Heart left ventricle (tissue), 16 donors: Measurements from ENCODE around the gene LEFTY2. TPM values are rescaled to one million over a fixed set of nuclear protein-coding genes. Genes with fewer than 3 reads are reported as not detected.

Experiments used
- ATAC-seq, 4 donors: fragments of 200-7000 bp; cut with Tn5 transposase; one replicate each; pipeline ENCODE4 v1.9.1; 2020 to 2022; ENCODE audit warnings: moderate library complexity in 4 of 4, mild to moderate bottlenecking in 3 of 4, moderate number of reproducible peaks in 1 of 4
- DNase-seq, 5 donors: peaks; one replicate each; pipeline ENCODE4 v3.0.0-alpha.2; 2020
- H3K27ac ChIP-seq, 12 donors: fragments of 200-600 bp; sonication (generic) in 4 of 12; one replicate each; pipeline versions ENCODE4 v1.5.0 to v1.8.0; 2016 to 2022; ENCODE audit warnings: mild to moderate bottlenecking in 2 of 12
- H3K27me3 ChIP-seq, 9 donors: fragments of 200-600 bp; sonication (generic) in 2 of 9; one replicate each; pipeline versions ENCODE4 v1.5.1 to v1.8.0; 2016 to 2022; ENCODE audit warnings: mild to moderate bottlenecking in 3 of 9
- H3K36me3 ChIP-seq, 9 donors: fragments of 200-600 bp; sonication (generic) in 2 of 9; one replicate each; pipeline versions ENCODE4 v1.5.0 to v1.8.0; 2018 to 2022; ENCODE audit warnings: mild to moderate bottlenecking in 2 of 9
- H3K4me1 ChIP-seq, 12 donors: fragments of 200-600 bp; sonication (generic) in 4 of 12; one replicate each; pipeline versions ENCODE4 v1.5.0 to v1.8.0; 2016 to 2022; ENCODE audit warnings: mild to moderate bottlenecking in 3 of 12
- H3K4me3 ChIP-seq, 12 donors: fragments of 200-600 bp; sonication (generic) in 4 of 12; one replicate each; pipeline versions ENCODE4 v1.5.0 to v1.8.0; 2017 to 2022; ENCODE audit warnings: mild to moderate bottlenecking in 9 of 12, moderate library complexity in 4 of 12
- H3K9me3 ChIP-seq, 12 donors: fragments of 200-600 bp; sonication (generic) in 4 of 12; one replicate each; pipeline versions ENCODE4 v1.5.0 to v1.8.0; 2016 to 2022; ENCODE audit warnings: mild to moderate bottlenecking in 1 of 12
- POLR2A ChIP-seq, 2 donors: fragments of 450-650 bp; IDR thresholded peaks; one replicate each; pipeline ENCODE4 v1.6.1; 2017; ENCODE audit warnings: antibody characterized with exemption in 2 of 2, mild to moderate bottlenecking in 2 of 2, moderate library complexity in 2 of 2
- WGBS, 4 donors: extraction: QIAGEN DNeasy Blood & Tissue Kit in 2 of 4; methylation state at CpG; one replicate each; pipeline versions ENCODE4 v1.1.5 to v1.1.7; 2013 to 2018; 5-methylcytosine and 5-hydroxymethylcytosine counted together
- intact Hi-C, 10 donors: fragments of 100-400 bp; cut with DNase I; formaldehyde crosslinking; loops; one replicate each; pipeline versions ENCODE4 v1.11.1 to v1.14.2; 2022
- long read RNA-seq, 3 donors: library from polyadenylated mRNA; unstranded; transcript quantifications; one replicate each; pipeline ENCODE4 v2.0.0, GENCODE V29; 2020 to 2021
- polyA plus RNA-seq, 2 donors: library from polyadenylated mRNA; stranded (reverse); fragments of 200-250 nt; gene quantifications; one replicate each; pipeline ENCODE4 v1.2.3, GENCODE V29; 2013
- total RNA-seq, 9 donors: library from RNA; depleted of rRNA in 2 of 9; stranded (reverse); fragments of >200 nt in 2 of 9; fragmentation: NEBNext Ultra II Directional in 3 of 9; extraction: Animal tissue kit (Norgen Biotek cat#: 25700) in 3 of 9; gene quantifications; one replicate each; pipeline versions ENCODE4 v1.1.0 to v1.2.4, GENCODE V29; 2016 to 2023
- TF ChIP-seq, protein P1 (sequence below), 12 donors: fragments of 200-600 bp; sonication (generic) in 4 of 12; IDR thresholded peaks; one replicate each; pipeline versions ENCODE4 v1.5.0 to v1.8.0; 2018 to 2022; ENCODE audit warnings: antibody characterized with exemption in 12 of 12, mild to moderate bottlenecking in 5 of 12
- donor health status: ischemic (EF 13 %, LVEDD 7.1; RV severe dilation, severe dysfunction).
- donor health status: healthy with polysubstance abuse.
- donor health status: DM: no; HTN: yes; CAD: no.
- donor health status: DM: no; HTN: no; CAD: no.
- donor health status: ischemic (EF 25% LVEDD 6.9; RV normal size, moderate dysfunction).
- donor health status: ischemic (EF 25% LVEDD 5.7; RV mildly dilated, moderate dysfunction).
- donor health status: healthy.
- donor health status: DM: yes; HTN: yes; CAD: no.
- donor health status: ischemic (EF 35%, LVEDD 5.7; RV mildly dilated, moderate dysfunction).
- donor health status: nonischemic (EF 11% LVEDD 7.7; RV severe dilation, severe dysfunction).
- donor health status: DM: yes; HTN: yes; CAD: no.
- donor health status: PGD.
- donor health status: ischemic (EF 29% LVEDD 5.4; RV normal size, mild dysfunction).
- donor health status: nonischemic (EF 23%, LVEDD 6.1; RV moderate dilation, normal function).

The LEFTY2 gene, protein sequence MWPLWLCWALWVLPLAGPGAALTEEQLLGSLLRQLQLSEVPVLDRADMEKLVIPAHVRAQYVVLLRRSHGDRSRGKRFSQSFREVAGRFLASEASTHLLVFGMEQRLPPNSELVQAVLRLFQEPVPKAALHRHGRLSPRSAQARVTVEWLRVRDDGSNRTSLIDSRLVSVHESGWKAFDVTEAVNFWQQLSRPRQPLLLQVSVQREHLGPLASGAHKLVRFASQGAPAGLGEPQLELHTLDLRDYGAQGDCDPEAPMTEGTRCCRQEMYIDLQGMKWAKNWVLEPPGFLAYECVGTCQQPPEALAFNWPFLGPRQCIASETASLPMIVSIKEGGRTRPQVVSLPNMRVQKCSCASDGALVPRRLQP
- total RNA-seq: 1 to 10 TPM in 1 of 9 donors, under 1 TPM in 7, not detected in 1; 0.14 to 1.8 (median 0.51) TPM
- polyA plus RNA-seq: under 1 TPM; 0.11 to 0.22 TPM
- long read RNA-seq, donor 1: 0 reads
- long read RNA-seq, donor 2: 0 reads
- long read RNA-seq, donor 3, partial matches to known transcripts: 0 of 1 reads
- long read RNA-seq, donor 3, other reads (novel, unspliced or antisense): 0 of 1 reads

DNA sequence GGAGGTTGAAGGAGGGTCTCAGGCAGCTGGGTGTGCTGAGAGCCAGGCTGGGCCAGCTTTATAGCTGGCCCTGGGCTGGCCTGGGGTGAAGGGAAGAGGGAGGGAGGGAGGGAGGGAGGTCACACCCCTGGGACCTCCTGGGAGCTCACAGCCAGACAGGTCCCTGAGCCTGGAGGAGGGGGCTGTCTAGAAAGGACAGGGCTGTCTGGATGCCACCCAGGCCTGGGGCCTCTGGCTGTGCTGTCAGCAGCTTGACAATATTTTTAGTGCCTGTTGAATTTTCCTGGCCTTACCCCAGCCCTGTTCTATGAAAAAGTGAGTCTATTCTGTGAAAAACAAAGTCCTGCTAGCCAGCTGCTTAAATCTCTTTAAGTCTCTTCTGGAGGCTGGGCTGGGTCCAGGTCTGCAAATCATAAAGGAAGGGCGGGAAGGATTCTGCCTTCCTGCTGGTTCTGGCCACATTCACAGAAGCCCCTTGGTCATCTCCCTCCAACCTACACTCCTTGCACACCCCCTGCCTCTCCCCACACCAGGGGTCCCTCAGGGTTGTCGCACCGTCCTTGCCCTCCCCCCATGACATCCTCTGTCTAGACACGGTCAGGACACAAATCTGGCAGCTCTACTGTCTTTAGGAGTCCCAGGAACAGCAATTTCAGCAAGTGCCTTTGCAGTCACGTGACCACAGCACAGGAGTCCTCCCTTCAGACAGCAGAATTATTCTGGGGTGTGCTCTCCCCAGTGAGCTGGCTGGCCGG, at the start of gene LEFTY2:
Gene LEFTY2 (minus strand): TSS at position 34 of the 755 bp plus-strand sequence. CDS start 80 bp downstream, outside the sequence.
- peaks cover 14 to 40% (median 27%) of the 10 kb centered on the region in 12 donors for H3K4me1 ChIP-seq
- H3K4me3 ChIP-seq: peak within 1 kb of the TSS in 2 of 12 donors; percentile 10 to 31
- H3K9me3 ChIP-seq: no peaks in the 10 kb centered on the region
- ATAC-seq: peak; percentile 23 to 59 (median 36)
- H3K27ac ChIP-seq: peak within 1 kb of the TSS in 11 of 12 donors; percentile 2 to 80 (median 58)
- intact Hi-C loops: no loop called here
- no peaks in the 10 kb centered on the region for H3K36me3 ChIP-seq
- peak in 2 of 5 donors; percentile 39 to 41 for DNase-seq
- TF ChIP-seq POLR2A (IDR thresholded peaks at IDR 0.05): no peak
- TF ChIP-seq, protein P1, sequence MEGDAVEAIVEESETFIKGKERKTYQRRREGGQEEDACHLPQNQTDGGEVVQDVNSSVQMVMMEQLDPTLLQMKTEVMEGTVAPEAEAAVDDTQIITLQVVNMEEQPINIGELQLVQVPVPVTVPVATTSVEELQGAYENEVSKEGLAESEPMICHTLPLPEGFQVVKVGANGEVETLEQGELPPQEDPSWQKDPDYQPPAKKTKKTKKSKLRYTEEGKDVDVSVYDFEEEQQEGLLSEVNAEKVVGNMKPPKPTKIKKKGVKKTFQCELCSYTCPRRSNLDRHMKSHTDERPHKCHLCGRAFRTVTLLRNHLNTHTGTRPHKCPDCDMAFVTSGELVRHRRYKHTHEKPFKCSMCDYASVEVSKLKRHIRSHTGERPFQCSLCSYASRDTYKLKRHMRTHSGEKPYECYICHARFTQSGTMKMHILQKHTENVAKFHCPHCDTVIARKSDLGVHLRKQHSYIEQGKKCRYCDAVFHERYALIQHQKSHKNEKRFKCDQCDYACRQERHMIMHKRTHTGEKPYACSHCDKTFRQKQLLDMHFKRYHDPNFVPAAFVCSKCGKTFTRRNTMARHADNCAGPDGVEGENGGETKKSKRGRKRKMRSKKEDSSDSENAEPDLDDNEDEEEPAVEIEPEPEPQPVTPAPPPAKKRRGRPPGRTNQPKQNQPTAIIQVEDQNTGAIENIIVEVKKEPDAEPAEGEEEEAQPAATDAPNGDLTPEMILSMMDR (IDR thresholded peaks at IDR 0.05): no peak
- WGBS, 4 donors: 28 to 41% (median 33%) methylated on average over 5 to 6 of the region's 6 CpGs
- H3K27me3 ChIP-seq: no peaks in the 10 kb centered on the region

GRCh38 chr1:225987491-225988316, 46.7 kb upstream of the LEFTY2 start:
- Histone ChIP-seq H3K36me3 (peaks cover 0 to 100% (median 98%) of the 10 kb centered on the region in 9 donors), H3K27ac (no peak overlapping the region), H3K9me3 (no peaks in the 10 kb centered on the region), H3K4me1 (peaks cover 0 to 7% (median 0%) of the 10 kb centered on the region in 12 donors), H3K4me3 (no peak overlapping the region), H3K27me3 (no peaks in the 10 kb centered on the region)
- DNase-seq (no peak), ATAC-seq (no peak)
- TF ChIP-seq POLR2A (IDR thresholded peaks at IDR 0.05): no peak
- TF ChIP-seq, protein P1 (IDR thresholded peaks at IDR 0.05): peak; percentile 56 to 80 (median 72)
- 75 to 82% (median 79%) methylated on average over 7 of the region's 7 CpGs for WGBS, 4 donors
- intact Hi-C loops: no loop called here

DNA sequence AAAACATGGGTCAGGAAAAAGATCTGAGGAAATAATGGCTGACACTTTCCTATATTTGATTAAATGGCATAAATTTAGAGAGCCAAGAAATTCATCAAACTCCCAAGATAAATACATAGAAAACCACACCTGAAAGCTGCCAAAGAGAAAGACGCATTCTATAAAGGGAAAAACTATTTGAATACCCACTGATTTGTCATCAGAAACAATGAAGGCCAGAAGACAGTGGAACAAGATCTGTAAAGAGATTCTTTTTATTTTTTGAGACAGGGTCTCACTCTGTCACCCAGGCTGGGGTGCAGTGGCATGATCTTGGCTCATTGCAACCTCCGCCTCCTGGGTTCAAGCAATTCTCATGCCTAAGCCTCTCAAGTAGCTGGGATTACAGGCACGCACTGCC, 40.7 kb upstream of the LEFTY2 start:
- 96 to 99% (median 98%) methylated on average over 3 of the region's 3 CpGs for WGBS, 4 donors
- DNase-seq: no peak
- Histone ChIP-seq H3K27ac (no peak overlapping the region), H3K9me3 (peaks cover 0 to 5% (median 0%) of the 10 kb centered on the region in 12 donors), H3K4me3 (no peak overlapping the region), H3K4me1 (peaks cover 0 to 7% (median 0%) of the 10 kb centered on the region in 12 donors), H3K36me3 (peaks cover 0 to 92% (median 86%) of the 10 kb centered on the region in 9 donors), H3K27me3 (no peaks in the 10 kb centered on the region)
- TF ChIP-seq POLR2A (IDR thresholded peaks at IDR 0.05): no peak
- TF ChIP-seq, protein P1 (IDR thresholded peaks at IDR 0.05): no peak
- ATAC-seq: no peak
- intact Hi-C loops: no loop called here
